GM19238 (cell line): Measurements from ENCODE around the gene DRG2.

Experiments used
- DNase-seq: peaks from one replicate; pipeline ENCODE4 v3.0.0; 2011; ENCODE audit warnings: low spot score; ENCODE audit not compliant: insufficient read length

DRG2 gene

DNA sequence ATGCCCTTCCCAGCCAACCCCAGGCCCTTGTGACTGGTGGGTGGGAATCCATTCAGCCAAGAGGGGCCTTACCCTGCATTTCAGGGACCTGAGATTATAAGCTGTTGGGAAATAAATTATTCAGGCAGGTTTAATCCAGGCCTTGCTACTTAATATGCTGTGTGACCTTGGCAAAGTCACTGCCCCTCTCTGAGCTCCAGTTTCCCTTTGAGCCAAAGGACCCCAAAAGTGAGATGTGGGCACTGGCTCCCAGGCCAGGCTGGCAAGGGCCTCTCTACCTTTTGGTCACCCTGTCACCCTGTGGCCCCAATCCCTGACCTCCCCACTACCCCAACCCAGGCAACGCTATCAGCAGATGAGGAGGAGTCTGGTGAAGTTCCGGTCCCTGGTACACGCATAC, 54.7 kb downstream of the DRG2 start:
- DNase-seq: no peak

DNA sequence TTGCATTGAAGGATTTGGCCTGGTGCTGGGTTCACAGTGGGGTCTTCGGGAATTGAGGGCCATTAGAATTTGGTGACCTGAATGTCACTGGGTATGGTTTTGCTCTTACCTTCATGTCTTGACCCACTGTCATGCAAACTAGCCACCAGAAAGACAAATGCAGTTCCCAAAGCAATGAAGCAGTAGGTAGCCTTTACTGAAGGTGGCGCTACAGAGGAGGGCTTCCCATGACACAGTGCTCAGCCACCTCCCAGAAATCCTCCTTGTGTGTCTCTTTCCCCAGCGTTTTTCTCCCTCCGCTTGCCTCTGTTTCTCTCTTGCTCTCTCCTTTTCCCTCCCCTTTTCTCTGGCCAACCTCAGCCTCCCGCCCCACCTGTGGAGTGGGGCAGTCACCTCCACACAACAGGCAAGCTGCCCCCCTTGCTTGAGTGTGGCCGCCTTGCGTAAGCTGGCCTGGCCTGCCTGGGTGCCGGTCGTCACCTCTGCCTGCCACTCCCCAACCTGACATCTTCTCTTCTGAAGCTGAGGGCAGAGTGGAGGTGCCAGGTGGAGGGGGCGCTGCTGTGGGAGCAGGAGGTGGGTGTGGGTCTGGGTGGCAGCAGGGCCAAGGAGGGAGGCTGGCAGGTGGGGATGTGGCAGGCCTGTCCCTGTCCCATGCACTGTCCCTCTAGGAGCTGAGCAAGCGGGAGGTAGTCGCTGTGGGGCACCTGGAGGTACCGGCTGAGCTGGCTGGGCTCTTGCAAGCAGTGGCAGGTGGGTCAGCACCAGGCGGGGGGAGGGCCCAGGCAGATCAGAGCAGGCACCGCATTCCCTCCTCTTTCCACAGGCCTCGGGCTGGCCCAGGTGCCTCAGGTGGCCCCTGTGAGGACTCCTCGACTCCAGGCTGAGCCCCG, 55.5 kb downstream of the DRG2 start:
- no peak for DNase-seq

GRCh38 chr17:18144261-18144660, 56.5 kb downstream of the DRG2 start:
- DNase-seq: no peak

DNA sequence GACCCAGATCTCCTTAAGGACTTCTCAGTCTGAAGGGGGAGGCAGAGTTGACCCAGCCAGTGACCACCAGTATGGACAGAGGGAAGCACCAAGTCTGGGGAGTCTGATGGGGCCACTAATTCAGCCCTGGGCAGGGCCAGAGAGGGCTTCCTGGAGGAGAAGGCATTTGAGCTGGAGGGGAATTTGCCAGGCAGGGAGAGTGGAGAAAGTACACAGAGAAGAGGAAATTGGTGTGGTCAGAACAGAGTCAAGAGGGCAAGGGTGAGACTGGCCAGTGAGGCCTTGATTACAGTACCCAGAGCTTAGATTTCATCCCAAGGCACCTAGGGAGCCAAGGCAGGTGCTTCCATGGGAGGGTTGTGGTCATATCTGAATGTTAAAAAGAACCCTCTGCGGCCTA, 57.1 kb downstream of the DRG2 start:
- DNase-seq: no peak

GRCh38 chr17:18145811-18146210, 58.1 kb downstream of the DRG2 start:
- DNase-seq: no peak

- no peak for DNase-seq
Measured at GRCh38 chr17:18146259-18146658, 58.5 kb downstream of the DRG2 start.

GRCh38 chr17:18146980-18147379, 59.2 kb downstream of the DRG2 start:
- no peak for DNase-seq

DNA sequence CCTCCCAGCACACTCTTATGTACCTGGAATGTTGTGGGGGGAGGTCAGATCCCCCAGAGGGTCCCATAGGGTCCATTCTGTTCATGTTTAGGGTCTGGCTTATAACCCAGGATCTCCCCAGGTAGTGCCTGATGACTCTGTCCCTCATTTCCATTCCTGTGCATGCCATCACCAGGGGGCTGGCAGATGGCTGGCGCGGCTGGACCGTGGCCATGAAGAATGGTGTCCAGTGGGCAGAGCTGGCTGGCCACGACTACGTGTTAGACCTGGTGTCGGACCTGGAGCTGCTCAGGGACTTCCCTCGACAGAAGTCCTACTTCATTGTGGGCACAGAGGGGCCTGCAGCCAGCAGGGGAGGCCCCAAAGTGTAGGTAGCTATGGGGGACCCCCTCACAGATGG, 60.8 kb downstream of the DRG2 start:
- no peak for DNase-seq

DNA sequence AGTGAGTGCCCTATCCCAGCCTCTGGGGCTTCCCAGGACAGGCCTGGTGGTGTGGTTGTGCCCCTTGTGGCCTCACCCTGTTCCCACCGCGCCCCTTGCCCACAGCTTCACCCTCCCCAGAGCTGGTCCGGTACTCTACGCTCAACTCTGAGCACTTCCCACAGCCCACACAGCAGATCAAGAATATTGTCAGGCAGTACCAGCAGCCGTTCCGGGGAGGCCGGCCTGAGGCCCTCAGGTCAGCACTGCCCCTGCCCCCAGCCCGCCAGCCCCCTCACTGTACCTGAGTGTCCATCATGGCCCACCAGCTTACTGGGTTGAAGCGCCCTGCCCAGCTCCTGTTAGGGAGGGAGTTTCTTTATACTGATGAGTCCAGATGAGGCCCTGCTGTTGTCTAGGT, 63.5 kb downstream of the DRG2 start:
- no peak for DNase-seq

DNA sequence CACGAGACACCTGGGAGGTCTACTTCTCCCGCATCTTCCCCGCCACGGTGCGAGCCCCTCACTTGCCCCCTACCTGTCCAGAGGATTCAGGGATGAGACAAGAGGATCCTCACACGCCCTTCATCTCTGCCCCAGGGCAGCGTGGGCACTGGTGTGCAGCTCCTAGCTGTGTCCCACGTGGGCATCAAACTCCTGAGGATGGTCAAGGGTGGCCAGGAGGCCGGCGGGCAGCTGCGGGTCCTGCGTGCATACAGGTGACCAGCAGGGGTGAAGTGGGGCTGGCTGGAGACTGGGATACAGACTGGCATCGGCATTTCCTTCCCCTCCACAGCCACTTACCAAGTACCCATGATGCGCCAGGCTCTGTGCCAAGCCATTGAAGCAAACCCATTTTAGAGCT, 67.4 kb downstream of the DRG2 start:
- DNase-seq: no peak

GRCh38 chr17:18156171-18156975, 68.6 kb downstream of the DRG2 start:
- DNase-seq: no peak

DNA sequence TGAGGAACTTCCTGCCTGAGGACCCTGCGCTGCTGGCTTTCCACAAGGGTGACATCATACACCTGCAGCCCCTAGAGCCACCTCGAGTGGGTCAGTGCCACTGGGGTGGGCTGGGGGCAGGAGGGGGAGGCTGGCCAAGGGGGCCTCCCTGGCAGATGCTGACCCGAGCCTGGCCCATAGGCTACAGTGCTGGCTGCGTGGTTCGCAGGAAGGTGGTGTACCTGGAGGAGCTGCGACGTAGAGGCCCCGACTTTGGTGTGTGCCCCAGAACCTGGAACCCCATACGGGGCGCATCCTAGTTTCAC, 69.2 kb downstream of the DRG2 start:
- no peak for DNase-seq
